Raji (cell line): Measurements from ENCODE around the gene PLAC9.

ENCODE experiments used
- POLR2A ChIP-seq: IDR thresholded peaks from 2 replicates; pipeline ENCODE4 v1.6.1; 2011; ENCODE audit warnings: low read depth, low read length, control low read depth; ENCODE audit not compliant: insufficient read depth

PLAC9 gene

DNA sequence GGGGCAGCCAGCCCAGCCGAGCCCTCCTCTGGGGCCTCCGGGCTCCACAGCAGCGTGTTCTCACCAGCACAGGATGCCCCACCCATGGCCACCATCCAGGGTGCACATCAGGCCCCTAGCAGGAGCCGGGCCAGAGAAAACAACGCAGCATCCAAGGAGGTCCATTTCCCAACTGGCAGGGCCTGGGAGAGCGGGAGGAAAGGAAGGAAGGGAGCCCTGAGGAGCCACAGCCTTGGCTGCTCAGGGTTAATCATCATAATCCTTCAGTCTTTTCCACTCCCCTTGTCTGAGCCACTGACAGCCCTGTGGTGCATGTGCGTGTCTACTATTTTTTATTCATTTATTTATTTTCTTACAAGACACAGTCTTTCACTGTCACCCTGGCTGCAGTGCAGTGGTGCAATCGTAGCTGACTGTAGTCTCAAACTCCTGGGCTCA, 3.6 kb downstream of the PLAC9 start:
- TF ChIP-seq POLR2A = no peak

DNA sequence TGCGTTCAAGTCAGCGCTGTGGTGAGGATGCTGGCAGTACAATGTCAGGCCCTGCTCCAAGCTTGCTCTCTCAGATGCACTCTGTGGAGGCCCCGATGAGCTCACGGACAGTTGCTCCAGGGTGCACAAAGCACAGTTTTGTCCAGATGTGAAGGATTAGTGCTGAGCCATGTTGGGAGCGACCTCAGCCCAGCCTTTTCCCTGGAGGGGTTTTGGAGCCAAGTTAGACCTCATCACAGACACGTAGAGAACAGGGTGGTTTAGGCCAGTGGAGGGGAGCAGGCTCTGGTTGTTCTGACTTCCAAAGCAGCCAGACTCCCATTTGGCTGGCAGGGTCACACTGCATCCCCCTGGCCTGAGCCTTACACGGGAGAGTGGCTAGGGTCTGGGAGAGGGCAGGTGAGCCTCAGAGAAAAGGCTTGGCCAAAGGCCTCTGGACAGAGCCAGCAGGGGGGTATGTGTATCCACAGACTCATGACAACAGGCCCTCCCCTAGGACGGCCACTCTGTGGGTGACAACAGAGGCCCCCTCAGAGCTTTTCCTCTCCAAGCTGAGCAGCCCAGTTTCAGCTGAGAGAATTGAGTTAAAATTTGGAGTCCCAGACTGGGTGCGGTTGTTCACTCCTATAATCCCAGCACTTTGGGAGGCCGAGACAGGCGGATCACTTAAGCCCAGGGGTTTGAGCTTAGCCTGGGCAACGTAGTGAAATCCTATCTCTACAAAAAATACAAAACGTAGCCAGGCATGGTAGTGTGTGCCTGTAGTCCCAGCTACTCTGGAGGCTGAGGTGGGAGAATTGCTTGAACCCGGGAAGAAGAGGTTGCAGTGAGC, 4.7 kb downstream of the PLAC9 start:
- no peak for TF ChIP-seq POLR2A

DNA sequence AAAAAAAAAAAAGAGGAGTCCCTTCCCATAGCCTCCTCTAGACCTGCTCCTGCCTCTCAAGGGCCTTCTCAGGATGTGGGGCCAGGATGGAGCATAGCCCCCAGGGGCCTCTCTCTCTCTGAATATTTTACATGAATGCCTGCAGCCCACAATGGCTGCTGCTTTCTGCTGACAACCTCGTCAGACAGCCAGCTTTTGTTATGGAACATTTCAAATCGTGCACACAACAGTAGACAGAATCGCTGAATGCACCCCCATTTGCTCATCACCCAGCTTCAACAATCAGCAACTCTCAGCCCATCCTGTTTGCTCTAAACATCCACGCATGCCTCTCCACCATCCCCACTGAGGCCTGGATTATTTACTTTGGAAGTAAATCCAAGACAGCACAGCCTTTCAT, 5.4 kb downstream of the PLAC9 start:
- TF ChIP-seq POLR2A = no peak

- TF ChIP-seq POLR2A = no peak
Observed at GRCh38 chr10:80139265-80139664, 6.7 kb downstream of the PLAC9 start.

GRCh38 chr10:80140251-80140650, 7.7 kb downstream of the PLAC9 start:
- no peak for TF ChIP-seq POLR2A

- TF ChIP-seq POLR2A = no peak
Observed at GRCh38 chr10:80141696-80142460, 9.3 kb downstream of the PLAC9 start.

GRCh38 chr10:80144067-80144695, 11.7 kb downstream of the PLAC9 start:
- TF ChIP-seq POLR2A = no peak

DNA sequence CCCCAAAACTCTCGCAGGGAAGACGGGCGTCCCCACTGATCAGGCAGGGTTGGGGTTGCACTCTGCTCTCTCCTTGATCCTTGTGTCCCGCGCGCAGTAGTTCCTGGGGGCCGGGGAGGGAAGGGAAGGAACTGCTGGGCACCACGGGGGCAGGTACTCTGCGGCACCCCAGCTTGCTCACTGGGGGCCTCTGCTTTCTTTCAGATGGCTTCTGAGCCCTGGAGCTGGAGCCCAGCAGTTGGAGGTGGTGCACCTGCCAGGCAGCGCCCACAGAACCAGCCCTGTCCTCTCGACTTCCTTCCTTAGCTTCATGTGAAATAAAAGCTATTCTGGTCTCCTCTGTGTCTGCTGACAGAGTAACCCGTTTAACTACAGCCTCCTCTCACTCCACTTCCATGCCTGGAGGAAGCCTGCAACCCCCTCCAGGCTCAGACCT, 12.2 kb downstream of the PLAC9 start:
- no peak for TF ChIP-seq POLR2A

GRCh38 chr10:80146918-80147317, 14.4 kb downstream of the PLAC9 start:
- TF ChIP-seq POLR2A = no peak

DNA sequence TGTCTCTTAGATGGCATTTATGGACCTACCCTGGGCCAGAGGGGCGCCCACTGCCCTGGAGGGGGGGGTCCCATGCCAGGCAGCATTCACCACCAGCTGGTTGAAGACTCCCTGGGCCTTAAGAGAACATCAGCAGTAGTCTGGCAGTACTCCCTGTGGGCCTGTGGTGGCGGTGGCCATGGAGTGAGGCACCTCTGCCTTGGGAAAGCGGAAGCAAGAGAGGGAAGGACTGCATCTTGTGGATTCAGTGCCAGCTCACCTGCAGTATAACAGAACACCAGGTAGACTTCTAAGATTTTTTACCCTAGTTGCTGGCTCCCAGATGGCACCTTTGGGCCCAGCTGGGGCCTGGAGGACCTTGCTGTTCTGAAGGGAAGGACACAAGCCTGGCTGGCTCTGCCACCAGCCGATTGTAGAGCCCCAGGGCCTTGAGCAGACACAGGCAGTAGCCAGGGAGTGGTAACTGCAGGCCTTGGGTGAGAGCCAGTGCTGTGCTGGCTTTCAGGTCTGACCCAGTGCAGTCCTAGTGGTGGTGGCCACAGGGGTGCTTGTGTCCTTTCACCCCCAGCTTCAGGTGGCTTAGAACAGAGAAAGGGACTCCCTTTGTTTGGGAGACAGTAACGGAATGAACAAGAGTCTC, 15.8 kb downstream of the PLAC9 start:
- no peak for TF ChIP-seq POLR2A

- TF ChIP-seq POLR2A = no peak
Observed at GRCh38 chr10:80149123-80149522, 16.6 kb downstream of the PLAC9 start.

DNA sequence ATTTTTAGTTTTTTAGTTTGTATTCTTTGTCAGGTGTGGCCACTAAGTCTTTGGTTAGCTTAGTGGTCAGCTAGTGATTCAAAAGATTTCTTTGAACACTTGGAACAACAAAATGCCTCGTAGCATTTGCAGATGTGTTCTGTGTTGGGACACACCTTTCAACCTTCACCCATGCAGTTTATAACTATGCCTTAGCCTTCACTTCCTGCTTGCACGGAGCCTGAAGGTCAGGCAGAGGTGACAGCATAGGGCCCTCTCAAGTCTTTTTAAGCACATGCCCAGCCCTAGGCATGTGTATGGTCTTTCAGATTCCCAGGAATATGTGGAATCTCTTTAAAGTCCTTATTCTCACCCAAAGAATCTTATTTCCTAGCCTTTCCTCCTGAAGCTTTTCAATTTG, 17.6 kb downstream of the PLAC9 start:
- TF ChIP-seq POLR2A = no peak

GRCh38 chr10:80152820-80153219, 20.3 kb downstream of the PLAC9 start:
- TF ChIP-seq POLR2A = no peak

DNA sequence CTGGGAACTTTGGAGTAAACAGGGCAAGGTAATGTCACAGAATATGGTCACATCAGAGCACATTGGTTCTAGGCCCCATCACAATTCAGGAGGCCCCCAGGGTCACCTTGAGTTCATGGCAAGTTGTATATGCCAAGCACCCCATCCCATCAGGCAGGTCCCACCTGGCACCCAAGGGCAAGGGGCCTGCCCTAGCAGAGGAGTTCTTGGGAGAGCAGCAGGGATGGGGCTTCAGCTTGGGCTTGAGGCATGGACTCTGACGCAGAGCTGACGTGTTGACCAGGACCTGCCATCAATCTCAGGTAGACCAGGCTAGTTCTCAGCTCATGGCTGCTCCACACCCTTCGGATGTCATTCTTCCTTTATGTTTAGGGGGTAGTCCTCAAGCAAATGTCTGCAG, 20.9 kb downstream of the PLAC9 start:
- no peak for TF ChIP-seq POLR2A

GRCh38 chr10:80154626-80154977, 22.1 kb downstream of the PLAC9 start:
- no peak for TF ChIP-seq POLR2A

DNA sequence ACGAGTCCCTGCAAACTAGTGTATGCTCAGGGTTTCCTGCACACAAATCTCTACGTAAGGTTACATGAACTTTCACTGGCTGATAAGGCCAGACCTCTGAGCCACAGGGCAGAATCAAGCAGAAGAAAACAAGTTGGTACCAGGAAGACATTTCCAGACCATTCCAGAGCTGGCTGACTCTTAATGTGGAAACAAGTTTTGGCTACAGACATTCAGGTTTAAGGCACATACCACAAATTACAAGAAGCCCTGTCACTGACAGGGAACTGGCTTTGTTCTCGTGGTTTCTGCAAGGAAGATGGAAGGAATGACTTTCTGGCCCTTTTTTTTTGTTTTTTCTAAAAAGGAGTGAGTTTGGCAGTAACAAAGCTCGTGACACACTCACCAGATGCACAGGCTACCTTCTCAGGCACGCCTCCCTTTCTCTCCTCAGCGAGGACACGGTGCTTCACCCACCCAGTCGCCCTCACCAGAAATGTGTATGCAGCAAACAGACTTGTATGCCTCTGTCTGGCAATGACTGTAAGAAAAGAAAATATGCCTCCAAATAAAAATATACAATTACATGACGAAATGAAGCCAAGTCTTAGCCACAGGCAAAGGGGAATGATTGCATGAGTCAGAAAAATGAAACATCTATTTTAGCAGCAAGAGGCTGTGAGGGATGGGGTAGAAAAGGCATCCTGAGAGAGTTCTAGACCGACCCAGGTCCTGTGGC, 22.6 kb downstream of the PLAC9 start:
- TF ChIP-seq POLR2A = no peak
